NCI-H2029 (cell line): ENCODE measurements around the gene UXS1.
"Not testable (repeated sequence)": the region's sequence is repeated elsewhere in the genome, so short reads cannot be mapped to it uniquely, and the experiment has no call there.

ENCODE experiments used
- DNase-seq: peaks from one replicate; lab custom pipeline; 2025; lab: John Stamatoyannopoulos, UW

The UXS1 gene

GRCh38 chr2:106160786-106161261 lies 33.3 kb downstream of the UXS1 start:
- DNase-seq = no peak

GRCh38 chr2:106159866-106160785 lies 34.0 kb downstream of the UXS1 start:
- DNase-seq = no peak

- no peak for DNase-seq
Observed at GRCh38 chr2:106158871-106159270, 35.2 kb downstream of the UXS1 start.

- no peak for DNase-seq
Observed at GRCh38 chr2:106158131-106158530, 36.0 kb downstream of the UXS1 start.

- DNase-seq = no peak
Observed at GRCh38 chr2:106157416-106157815, 36.7 kb downstream of the UXS1 start.

GRCh38 chr2:106156305-106157296 lies 37.5 kb downstream of the UXS1 start:
- no peak for DNase-seq

- no peak for DNase-seq
Observed at GRCh38 chr2:106153781-106154180, 40.3 kb downstream of the UXS1 start.

GRCh38 chr2:106147665-106148064 lies 46.4 kb downstream of the UXS1 start:
- DNase-seq = no peak

GRCh38 chr2:106147159-106147558 lies 46.9 kb downstream of the UXS1 start:
- DNase-seq = no peak

- no peak for DNase-seq
Observed at GRCh38 chr2:106144621-106145331, 49.3 kb downstream of the UXS1 start.

- DNase-seq = no peak
Observed at GRCh38 chr2:106143495-106144215, 50.4 kb downstream of the UXS1 start.

- no peak for DNase-seq
Observed at GRCh38 chr2:106142683-106143082, 51.4 kb downstream of the UXS1 start.

GRCh38 chr2:106140913-106141312 lies 53.2 kb downstream of the UXS1 start:
- no peak for DNase-seq

GRCh38 chr2:106140113-106140512 lies 54.0 kb downstream of the UXS1 start:
- no peak for DNase-seq

- DNase-seq = no peak
Observed at GRCh38 chr2:106139238-106139935, 54.7 kb downstream of the UXS1 start.

- no peak for DNase-seq
Observed at GRCh38 chr2:106138543-106139237, 55.4 kb downstream of the UXS1 start.

- DNase-seq = no peak
Observed at GRCh38 chr2:106137731-106138521, 56.2 kb downstream of the UXS1 start.

- DNase-seq = not testable (repeated sequence)
Observed at GRCh38 chr2:106131192-106131591, 62.9 kb downstream of the UXS1 start.
